GM18505 (cell line): ENCODE results near the gene TAF5.
"Not testable (repeated sequence)": the region's sequence is repeated elsewhere in the genome, so short reads cannot be mapped to it uniquely, and the experiment has no call there.

ENCODE experiments used
- ATAC-seq: cut with Tn5 transposase; IDR thresholded peaks from one replicate; pipeline ENCODE4 v1.9.1; 2021; ENCODE audit not compliant: unreplicated experiment
- POLR2A ChIP-seq: IDR thresholded peaks from 4 replicates; pipeline ENCODE4 v1.6.1; 2011; ENCODE audit warnings: borderline replicate concordance; ENCODE audit not compliant: insufficient read depth, insufficient read length; ENCODE audit errors: extremely low read depth

TAF5 gene

DNA sequence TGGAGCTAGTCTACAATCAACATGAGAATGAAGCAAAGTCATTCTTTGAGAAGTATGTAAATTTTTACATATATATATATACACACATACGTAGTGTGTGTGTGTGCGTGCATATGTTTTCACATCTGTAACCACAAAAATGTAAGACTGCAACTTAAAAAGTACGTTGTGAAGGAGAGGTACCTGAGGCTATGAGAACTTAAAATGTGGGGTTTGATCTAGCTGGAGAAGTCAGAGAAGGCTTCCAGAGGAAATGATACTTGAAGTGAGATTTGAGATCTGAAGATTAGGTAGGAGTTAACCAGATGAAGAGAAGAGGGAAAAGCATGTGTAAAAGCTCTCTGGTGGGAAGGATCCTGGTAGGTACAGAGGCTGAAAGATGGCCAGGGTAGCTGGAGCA lies 5.8 kb downstream of the TAF5 start:
- no peak for TF ChIP-seq POLR2A
- no peak for ATAC-seq

DNA sequence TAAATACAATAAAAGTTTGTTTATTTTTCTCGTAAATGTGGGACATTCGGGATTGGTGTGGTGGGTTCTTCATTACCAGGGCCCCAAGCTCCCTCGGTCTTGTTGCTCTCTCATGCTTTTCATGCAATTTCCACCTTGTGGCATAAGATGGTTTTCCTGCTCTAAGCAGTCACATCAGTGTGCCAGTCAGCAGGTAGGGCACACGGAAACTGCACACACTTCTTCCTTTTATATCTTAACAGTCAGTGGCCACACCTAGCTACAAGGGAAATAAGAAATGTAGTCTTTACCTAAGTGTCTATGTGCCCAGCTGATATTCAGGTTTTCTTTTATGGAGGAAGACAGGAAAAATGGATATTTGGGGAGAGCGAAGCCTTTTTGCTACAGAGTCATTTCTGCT lies 6.5 kb downstream of the TAF5 start:
- TF ChIP-seq POLR2A, result no peak
- ATAC-seq, result no peak

DNA sequence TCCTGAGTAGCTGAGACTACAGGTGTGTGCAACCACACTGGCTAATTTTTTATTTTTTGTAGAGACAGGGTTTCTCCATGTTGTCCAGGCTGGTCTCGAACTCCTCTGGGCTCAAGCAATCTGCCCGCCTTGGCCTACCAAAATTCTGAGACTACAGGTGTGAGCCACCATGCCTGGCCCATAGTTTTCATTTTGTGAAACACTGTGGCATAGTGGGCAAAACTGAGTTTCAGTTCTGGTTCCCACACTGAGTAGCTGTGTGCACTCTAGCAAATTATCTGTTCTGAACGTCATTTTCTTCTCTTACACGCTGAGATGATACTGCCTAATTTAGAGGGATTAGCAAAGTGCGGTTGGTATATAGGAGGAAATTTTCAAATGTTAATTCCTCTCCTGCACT lies 15.0 kb downstream of the TAF5 start:
- ATAC-seq, result no peak

DNA sequence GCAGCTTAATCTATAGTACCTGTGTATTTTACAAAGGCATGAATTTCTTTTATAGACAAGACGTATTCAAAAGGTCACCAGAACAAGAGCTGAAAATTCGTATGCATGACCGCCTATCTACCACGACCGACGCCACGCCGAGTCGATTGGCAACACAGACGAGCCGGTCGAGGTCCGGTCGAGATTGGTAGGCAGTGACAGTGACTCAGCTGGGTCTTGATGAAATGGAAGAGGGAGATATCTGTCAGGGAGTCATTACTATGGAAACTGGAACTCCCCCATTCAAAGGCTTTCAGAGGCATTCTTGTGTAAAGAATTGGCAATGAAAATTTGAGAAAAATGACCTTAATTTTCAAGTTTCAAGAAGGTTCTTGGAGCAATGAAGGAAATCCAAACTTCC lies 26.4 kb downstream of the TAF5 start:
- ATAC-seq, result no peak
- peak; percentile 23 for TF ChIP-seq POLR2A

More for the DNA sequence above, 15.0 kb downstream of the TAF5 start:
- TF ChIP-seq POLR2A, result no peak

DNA sequence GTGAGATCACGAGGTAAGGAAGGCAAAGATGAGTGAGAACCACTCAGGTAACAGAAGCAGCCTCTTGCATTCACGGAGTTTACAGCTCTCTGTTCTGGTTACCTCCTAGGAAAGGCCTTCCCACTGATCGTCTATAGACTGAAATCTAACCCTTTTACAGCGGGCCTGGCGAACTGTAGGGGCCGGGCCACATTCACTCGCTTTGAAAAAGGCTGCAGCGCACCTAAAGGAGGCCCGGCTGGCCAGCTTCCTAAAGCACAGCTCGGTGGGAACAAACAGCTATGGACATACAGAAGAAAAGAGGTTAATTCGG lies 27.9 kb downstream of the TAF5 start:
- no peak for ATAC-seq
- no peak for TF ChIP-seq POLR2A

DNA sequence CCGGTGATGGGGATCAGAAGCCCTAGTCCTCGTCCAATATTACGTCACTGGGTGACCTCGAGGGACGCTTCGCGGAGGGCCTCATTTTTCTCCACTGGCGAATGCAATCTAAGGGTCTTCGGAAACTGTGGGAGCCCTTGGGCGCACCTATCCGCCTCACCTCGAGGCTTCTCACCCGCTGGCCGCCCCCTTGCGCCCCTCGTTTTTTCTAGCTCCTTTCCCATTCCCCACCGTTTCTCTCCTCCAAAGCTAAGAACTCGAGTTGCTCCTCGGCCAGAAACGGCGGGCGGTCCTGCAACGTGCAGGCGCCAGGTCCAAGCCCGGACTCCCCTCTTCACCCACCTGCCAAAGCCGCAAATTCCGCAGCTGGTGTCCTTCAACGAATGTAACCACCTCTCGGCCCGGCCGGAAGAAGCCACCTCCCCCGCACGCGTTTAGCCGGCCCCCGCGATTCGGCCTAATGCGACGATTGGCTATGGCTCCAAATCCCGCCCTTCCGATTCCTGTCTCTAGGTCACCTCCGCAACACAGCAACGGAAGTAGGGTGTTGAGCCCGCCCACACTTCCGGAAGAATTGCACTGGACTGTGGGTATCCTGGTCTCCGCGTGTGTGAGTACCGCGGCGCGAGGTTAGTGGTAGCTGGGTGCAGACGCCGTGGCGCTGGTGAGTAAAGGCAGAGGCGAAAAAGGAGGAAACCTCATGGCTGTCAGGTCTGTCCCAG lies 28.5 kb downstream of the TAF5 start, which contains the start of the genes ATP5MK and PDCD11:
Gene ATP5MK, minus strand, starts transcription at position 409 of the 722 bp plus-strand sequence. CDS start 4,018 bp downstream, outside the sequence.
Gene PDCD11, plus strand, starts transcription at position 560 of the 722 bp plus-strand sequence. CDS start 1,801 bp downstream, outside the sequence.
- ATAC-seq, result peak; percentile 98
- peak; percentile 91 for TF ChIP-seq POLR2A

DNA sequence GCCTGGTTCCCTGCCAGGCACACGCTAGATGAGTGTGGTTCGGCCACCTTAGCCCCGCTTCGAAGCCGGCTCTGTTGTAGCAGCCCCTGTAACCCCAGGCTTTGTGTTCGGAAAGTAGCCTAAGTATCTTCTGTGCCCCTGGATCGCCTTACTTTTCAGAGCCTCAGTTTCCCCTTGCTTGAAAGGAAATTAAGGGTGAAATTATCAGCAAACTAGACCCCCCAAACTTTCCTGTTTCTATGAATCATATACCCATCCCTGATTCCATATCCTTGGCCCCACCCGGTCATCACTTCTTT lies 29.0 kb downstream of the TAF5 start:
- ATAC-seq, result no peak
- TF ChIP-seq POLR2A, result no peak

DNA sequence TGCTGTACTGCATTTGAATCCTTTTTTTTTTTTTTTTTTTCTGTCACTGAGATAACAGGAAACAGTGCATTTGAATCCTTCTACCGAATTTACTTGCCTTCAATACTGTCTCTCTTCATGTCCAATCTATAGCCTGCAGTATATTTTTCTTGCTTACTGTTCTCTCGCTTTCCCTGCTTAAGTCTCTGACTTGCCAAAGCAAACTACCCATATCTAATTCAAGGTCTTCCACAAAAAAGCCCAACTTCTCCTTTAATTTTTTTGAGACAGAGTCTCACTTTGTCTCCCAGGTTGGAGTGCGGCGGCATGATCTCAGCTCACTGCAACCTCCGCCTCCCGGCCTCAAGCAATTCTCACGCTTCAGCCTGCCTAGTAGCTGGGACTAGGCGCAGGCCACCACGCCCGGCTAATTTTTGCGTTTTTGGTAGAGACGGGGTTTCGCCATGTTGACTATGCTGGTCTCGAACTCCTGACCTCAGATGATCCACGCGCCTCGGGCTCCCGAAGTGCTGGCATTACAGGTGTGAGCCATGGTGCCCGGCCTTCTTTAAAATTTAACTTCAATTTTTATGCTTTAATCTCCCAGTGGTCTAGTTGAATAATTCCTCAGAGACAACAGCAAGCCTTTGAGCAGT lies 29.5 kb downstream of the TAF5 start:
- no peak for TF ChIP-seq POLR2A
- ATAC-seq, result no peak

DNA sequence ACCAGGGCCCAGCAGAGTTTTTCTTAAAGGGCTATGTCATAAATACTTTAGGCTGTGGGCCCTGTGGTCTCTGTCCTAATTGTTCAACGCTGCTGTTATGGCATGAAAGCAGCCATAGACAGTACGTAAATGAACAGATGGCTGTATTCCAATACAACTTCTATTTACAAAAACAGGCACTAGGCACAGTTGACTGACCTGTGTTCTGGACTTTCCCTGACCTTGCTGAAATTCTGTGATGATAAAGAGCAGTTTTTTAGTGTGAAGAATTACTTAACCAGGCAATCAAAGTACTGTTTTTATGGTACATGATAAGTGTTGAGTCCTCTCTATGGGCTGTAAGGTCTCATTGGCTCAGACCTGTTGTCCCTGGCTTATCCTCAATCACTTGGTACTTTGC lies 45.8 kb downstream of the TAF5 start:
- no peak for TF ChIP-seq POLR2A
- ATAC-seq, result no peak

DNA sequence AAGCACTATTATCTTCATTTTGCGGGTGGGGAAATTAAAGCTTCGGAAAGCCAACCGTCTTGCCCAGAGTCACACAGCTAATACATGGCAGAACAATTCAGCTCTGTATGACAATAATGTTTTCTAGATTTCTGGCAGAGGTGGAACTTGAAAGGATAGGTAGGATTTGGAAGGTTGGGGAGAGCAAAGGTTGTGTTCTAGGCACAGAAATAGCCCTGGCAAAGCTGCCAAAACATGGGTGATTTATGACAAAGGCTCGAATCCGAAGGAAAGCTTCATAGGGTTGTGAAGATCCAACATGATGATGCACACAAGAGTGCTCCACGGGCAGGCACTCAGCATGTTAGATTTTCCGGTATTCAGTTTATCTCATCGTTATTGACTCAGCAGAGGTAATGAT lies 47.8 kb downstream of the TAF5 start:
- ATAC-seq, result no peak
- no peak for TF ChIP-seq POLR2A

DNA sequence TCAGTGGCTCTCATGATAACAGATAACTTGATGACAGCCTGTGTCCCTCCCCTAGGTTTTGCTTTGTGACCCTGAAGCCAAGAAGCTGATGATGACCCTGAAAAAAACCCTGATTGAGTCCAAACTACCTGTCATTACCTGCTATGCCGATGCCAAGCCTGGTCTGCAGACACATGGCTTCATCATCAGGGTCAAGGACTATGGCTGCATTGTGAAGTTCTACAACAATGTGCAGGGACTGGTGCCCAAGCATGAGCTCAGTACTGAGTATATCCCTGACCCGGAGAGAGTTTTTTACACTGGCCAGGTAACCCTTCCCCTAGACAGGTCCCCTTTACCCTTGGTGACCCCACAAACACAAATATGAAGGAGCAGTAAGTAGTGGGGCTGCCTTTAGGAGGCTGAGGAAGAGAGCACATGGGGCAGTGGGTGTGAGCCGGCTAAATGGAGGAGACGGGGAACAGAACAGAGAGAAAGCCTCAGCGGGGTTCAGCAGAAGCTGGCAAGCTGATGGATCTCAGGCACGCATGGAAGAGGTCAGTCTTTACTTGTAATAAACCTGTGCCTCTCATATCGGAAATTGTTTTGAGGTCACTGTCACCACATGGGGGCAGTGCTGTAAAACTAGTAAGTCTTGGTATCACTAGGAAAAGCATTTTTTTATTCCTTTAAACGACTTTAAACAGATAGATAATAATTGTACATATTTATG lies 48.8 kb downstream of the TAF5 start:
- no peak for ATAC-seq
- no peak for TF ChIP-seq POLR2A

DNA sequence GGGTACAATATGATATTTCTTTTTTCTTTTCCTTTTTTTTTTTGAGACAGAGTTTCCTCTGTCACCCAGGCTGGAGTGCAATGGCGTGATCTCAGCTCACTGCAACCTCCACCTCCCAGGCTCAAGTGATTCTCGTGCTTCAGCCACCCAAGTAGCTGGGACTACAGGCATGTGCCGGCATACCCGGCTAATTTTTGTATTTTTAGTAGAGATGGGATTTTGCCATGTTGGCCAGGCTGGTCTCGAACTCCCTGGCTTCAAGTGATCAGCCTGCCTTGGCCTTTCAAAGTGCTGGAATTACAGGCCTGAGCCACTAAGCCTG lies 49.3 kb downstream of the TAF5 start:
- ATAC-seq, result not testable (repeated sequence)

DNA sequence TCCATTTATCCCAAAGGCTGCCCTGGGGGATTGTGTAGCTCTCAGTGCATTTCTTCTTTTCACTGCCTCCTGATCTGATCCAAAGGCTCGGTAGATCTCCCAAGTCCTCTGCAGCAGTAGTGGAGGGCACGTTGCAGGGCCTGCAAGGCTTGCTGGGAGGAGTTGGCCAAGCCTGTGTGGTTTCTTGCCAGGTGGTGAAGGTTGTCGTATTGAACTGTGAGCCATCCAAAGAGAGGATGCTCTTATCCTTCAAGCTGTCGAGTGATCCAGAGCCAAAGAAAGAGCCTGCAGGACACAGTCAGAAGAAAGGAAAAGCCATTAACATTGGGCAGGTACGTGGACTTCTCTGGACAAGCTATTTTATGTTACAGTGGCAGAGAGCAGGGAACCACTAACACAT lies 49.8 kb downstream of the TAF5 start:
- ATAC-seq, result no peak
- no peak for TF ChIP-seq POLR2A

DNA sequence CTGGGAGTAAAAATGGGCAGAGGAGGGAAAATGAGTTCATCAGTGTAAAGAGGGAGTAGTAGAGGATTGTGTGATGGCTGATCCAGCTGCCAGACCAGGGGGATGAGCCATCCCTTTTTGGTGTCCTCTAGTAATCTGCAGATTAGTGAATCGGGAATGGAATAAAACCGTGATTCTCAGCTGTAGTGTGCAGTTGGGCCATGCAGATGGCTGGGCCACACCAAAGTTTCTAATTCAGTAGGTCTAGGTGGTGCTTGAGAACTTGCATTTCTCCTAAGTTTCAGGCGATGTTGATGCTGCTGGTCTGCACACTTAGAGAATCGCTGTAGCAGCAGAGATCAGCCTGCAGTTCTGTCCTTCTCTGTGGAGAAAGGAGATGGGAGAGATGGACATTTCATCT lies 51.3 kb downstream of the TAF5 start:
- no peak for TF ChIP-seq POLR2A
- ATAC-seq, result no peak
